OCI-LY1 (cell line): ENCODE data around the gene ACKR2.

ENCODE experiments used
- H2AFZ ChIP-seq: fragments of 200-600 bp; sonication (generic), shearing (Covaris generic); 2 replicates; pipeline ENCODE4 v1.6.0; 2014; ENCODE audit warnings: antibody characterized with exemption, mild to moderate bottlenecking, low read length
- H3F3A ChIP-seq: fragments of 200-600 bp; sonication (generic), shearing (Covaris generic); 2 replicates; pipeline ENCODE4 v1.6.0; 2014; ENCODE audit warnings: mild to moderate bottlenecking, antibody characterized with exemption, low read length, moderate library complexity; ENCODE audit not compliant: insufficient read depth
- H3K27ac ChIP-seq: fragments of 200-600 bp; sonication (generic); 2 replicates; pipeline ENCODE4 v1.5.1; 2014; ENCODE audit warnings: low read length, mixed run types, mild to moderate bottlenecking, low read depth; ENCODE audit not compliant: poor library complexity, severe bottlenecking
- H3K27me3 ChIP-seq: fragments of 200-600 bp; sonication (generic); 2 replicates; pipeline ENCODE4 v1.6.0; 2014; ENCODE audit warnings: antibody characterized with exemption, mild to moderate bottlenecking, low read length, moderate library complexity; ENCODE audit not compliant: insufficient read depth
- H3K36me3 ChIP-seq: fragments of 200-600 bp; sonication (generic); 2 replicates; pipeline ENCODE4 v1.6.1; 2014; ENCODE audit warnings: mild to moderate bottlenecking, antibody characterized with exemption, low read length, moderate library complexity, mixed read lengths; ENCODE audit not compliant: insufficient read depth
- H3K4me1 ChIP-seq: fragments of 200-600 bp; sonication (generic); 2 replicates; pipeline ENCODE4 v1.5.1; 2014; ENCODE audit warnings: mild to moderate bottlenecking, low read length, moderate library complexity; ENCODE audit not compliant: insufficient read depth, severe bottlenecking
- H3K4me2 ChIP-seq: fragments of 200-600 bp; sonication (generic), shearing (Covaris generic); 2 replicates; pipeline ENCODE4 v1.6.1; 2014; ENCODE audit warnings: low read length
- H3K4me3 ChIP-seq: fragments of 200-600 bp; sonication (generic); 2 replicates; pipeline ENCODE4 v1.5.1; 2014; ENCODE audit warnings: low read length, low read depth, mild to moderate bottlenecking, mixed read lengths; ENCODE audit not compliant: poor library complexity, severe bottlenecking
- H3K79me2 ChIP-seq: fragments of 200-600 bp; shearing (Covaris generic); 2 replicates; pipeline ENCODE4 v1.6.1; 2016; ENCODE audit warnings: mixed run types, low read length, mixed read lengths; ENCODE audit not compliant: insufficient read depth
- H3K9ac ChIP-seq: fragments of 200-600 bp; sonication (generic), shearing (Covaris generic); 2 replicates; pipeline ENCODE4 v1.6.1; 2014; ENCODE audit warnings: mild to moderate bottlenecking, low read length, mixed read lengths
- H3K9me2 ChIP-seq: fragments of 200-600 bp; sonication (generic), shearing (Covaris generic); 2 replicates; pipeline ENCODE4 v1.6.1; 2014; ENCODE audit warnings: low read depth, mild to moderate bottlenecking, low read length, mixed read lengths
- H3K9me3 ChIP-seq: fragments of 200-600 bp; shearing (Covaris generic); 2 replicates; pipeline ENCODE4 v1.6.1; 2014; ENCODE audit warnings: low read length, mixed read lengths
- H4K20me1 ChIP-seq: fragments of 200-600 bp; sonication (generic), shearing (Covaris generic); 2 replicates; pipeline ENCODE4 v1.6.0; 2016; ENCODE audit warnings: mild to moderate bottlenecking, low read length; ENCODE audit not compliant: insufficient read depth
- EZH2 ChIP-seq: fragments of 200-600 bp; sonication (generic), shearing (Covaris generic); IDR thresholded peaks from 2 replicates; pipeline ENCODE4 v1.8.0; 2017; ENCODE audit warnings: borderline replicate concordance, mixed run types, mild to moderate bottlenecking, antibody characterized with exemption, low read length, moderate library complexity, mixed read lengths
- TF ChIP-seq, protein P1 (sequence below): fragments of 200-600 bp; sonication (generic), shearing (Covaris generic); IDR thresholded peaks from 2 replicates; pipeline ENCODE4 v1.5.1; 2017; ENCODE audit warnings: mild to moderate bottlenecking, antibody characterized with exemption, low read length, moderate library complexity, mixed read lengths

The ACKR2 gene

DNA sequence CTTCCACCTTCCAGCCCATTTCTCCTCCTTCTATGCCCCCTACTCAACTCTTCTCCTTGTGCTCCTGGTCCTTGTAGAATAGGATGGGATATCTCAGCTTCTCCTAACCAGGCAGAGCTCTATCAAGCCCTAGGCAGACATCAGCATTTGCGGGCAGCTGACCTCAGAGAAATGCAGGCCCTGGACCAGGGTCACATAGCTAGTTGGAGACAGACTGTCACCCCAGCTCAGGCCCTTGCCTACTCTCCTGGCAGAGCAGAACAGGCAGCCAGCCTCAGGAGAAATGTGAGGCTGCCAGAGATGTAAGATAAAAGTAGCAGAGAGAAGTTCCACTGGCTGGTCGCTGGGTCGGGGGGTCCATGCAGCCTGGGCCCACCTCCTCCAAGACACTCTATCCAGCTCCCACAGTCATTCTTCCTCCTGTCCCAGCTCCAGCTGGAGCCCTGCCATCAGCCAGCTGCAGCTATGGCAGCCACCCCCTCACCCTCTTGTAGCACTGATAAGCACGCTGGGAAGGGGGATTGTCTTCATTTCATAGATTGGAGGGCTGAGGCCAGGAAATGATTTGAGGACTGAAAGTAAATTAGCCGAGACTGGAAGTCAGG is 62.4 kb downstream of the ACKR2 start:
- no peaks in the 10 kb centered on the region for H3K9me2 ChIP-seq
- no peak for TF ChIP-seq EZH2
- TF ChIP-seq, protein P1, sequence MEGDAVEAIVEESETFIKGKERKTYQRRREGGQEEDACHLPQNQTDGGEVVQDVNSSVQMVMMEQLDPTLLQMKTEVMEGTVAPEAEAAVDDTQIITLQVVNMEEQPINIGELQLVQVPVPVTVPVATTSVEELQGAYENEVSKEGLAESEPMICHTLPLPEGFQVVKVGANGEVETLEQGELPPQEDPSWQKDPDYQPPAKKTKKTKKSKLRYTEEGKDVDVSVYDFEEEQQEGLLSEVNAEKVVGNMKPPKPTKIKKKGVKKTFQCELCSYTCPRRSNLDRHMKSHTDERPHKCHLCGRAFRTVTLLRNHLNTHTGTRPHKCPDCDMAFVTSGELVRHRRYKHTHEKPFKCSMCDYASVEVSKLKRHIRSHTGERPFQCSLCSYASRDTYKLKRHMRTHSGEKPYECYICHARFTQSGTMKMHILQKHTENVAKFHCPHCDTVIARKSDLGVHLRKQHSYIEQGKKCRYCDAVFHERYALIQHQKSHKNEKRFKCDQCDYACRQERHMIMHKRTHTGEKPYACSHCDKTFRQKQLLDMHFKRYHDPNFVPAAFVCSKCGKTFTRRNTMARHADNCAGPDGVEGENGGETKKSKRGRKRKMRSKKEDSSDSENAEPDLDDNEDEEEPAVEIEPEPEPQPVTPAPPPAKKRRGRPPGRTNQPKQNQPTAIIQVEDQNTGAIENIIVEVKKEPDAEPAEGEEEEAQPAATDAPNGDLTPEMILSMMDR = no peak
- no peak overlapping the region for H3K27ac ChIP-seq
- H2AFZ ChIP-seq = no peak overlapping the region
- H3K4me2 ChIP-seq = no peak overlapping the region
- H3K4me1 ChIP-seq = no peaks in the 10 kb centered on the region
- no peaks in the 10 kb centered on the region for H3K9me3 ChIP-seq
- no peaks in the 10 kb centered on the region for H3F3A ChIP-seq
- H3K79me2 ChIP-seq = no peaks in the 10 kb centered on the region
- H3K4me3 ChIP-seq = no peak overlapping the region
- no peaks in the 10 kb centered on the region for H3K27me3 ChIP-seq
- H3K9ac ChIP-seq = no peak overlapping the region
- H4K20me1 ChIP-seq = no peaks in the 10 kb centered on the region
- H3K36me3 ChIP-seq = no peaks in the 10 kb centered on the region

DNA sequence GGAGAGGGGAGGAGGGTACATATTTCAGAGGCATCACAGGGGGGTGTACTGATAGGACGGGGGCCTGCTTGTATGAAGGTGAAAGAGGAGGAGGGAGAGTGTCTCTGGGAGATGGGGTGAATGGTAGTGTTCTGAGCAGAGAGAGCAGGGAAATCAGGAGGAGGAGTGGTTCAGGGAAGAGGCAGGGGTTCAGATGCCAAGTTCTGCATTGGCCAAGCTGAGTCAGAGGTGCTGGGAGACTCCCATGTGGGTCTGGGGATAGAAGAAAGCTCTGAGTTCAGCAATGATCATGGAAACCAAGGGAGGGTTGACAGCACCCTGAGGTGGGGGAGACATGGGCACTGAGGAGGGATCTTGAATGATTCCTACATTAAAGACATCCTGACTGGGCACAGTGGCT is 63.5 kb downstream of the ACKR2 start:
- H3K4me3 ChIP-seq = no peak overlapping the region
- H3K79me2 ChIP-seq = no peaks in the 10 kb centered on the region
- H3K9me3 ChIP-seq = no peaks in the 10 kb centered on the region
- TF ChIP-seq, protein P1 = no peak
- no peak for TF ChIP-seq EZH2
- H4K20me1 ChIP-seq = no peaks in the 10 kb centered on the region
- no peak overlapping the region for H3K27ac ChIP-seq
- H3K9ac ChIP-seq = no peak overlapping the region
- no peak overlapping the region for H2AFZ ChIP-seq
- no peak overlapping the region for H3K4me2 ChIP-seq
- no peaks in the 10 kb centered on the region for H3F3A ChIP-seq
- H3K36me3 ChIP-seq = no peaks in the 10 kb centered on the region
- H3K27me3 ChIP-seq = no peaks in the 10 kb centered on the region
- H3K9me2 ChIP-seq = no peaks in the 10 kb centered on the region
- H3K4me1 ChIP-seq = no peaks in the 10 kb centered on the region

DNA sequence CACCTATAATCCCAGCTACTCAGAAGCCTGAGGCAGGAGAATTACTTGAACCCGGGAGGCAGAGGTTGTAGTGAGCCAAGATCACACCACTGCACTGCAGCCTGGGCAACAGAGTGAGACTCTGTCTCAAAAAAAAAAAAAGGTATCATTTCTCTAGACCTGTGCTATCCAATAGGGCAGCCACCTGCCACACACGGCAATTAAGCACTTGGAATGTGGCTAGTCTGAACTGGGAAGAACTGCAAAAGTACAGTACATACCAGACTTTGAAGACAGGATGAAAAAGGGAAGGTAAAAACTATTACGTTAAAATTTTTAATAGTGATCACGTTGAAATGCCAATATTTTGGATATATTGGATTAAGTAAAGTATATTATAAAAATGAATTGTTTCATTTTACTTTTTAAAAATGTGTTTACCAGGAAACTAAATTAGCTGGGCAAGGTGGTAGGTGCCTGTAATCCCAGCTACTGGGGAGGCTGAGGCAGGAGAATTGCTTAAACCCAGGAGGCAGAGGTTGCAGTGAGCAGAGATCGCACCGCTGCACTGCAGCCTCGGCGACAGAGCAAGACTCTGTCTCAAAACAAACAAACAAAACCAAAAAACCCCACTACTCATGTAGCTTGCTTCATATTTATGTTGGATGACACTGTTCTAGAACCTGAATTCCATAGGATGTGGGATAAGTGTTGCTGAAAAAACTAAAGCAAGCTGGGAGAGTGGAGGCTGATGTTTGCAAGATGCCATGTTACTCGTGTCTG is 64.2 kb downstream of the ACKR2 start:
- Histone ChIP-seq H3K4me3 (no peak overlapping the region), H3K9ac (no peak overlapping the region), H3K4me2 (no peak overlapping the region), H3K4me1 (no peaks in the 10 kb centered on the region), H3K9me2 (no peaks in the 10 kb centered on the region), H2AFZ (no peak overlapping the region), H3K27ac (no peak overlapping the region), H3K27me3 (no peaks in the 10 kb centered on the region), H3F3A (no peaks in the 10 kb centered on the region), H4K20me1 (no peaks in the 10 kb centered on the region), H3K36me3 (no peaks in the 10 kb centered on the region), H3K79me2 (no peaks in the 10 kb centered on the region), H3K9me3 (no peaks in the 10 kb centered on the region)
- no peak for TF ChIP-seq EZH2
- TF ChIP-seq, protein P1 = no peak
